ENCODE data around the gene RIN3.

The RIN3 gene

GRCh38 chr14:92654239-92654901 lies 140.8 kb downstream of the RIN3 start:
- DNase-seq (ENCODE audit: low read depth): no peak
- TF ChIP-seq, protein P1, sequence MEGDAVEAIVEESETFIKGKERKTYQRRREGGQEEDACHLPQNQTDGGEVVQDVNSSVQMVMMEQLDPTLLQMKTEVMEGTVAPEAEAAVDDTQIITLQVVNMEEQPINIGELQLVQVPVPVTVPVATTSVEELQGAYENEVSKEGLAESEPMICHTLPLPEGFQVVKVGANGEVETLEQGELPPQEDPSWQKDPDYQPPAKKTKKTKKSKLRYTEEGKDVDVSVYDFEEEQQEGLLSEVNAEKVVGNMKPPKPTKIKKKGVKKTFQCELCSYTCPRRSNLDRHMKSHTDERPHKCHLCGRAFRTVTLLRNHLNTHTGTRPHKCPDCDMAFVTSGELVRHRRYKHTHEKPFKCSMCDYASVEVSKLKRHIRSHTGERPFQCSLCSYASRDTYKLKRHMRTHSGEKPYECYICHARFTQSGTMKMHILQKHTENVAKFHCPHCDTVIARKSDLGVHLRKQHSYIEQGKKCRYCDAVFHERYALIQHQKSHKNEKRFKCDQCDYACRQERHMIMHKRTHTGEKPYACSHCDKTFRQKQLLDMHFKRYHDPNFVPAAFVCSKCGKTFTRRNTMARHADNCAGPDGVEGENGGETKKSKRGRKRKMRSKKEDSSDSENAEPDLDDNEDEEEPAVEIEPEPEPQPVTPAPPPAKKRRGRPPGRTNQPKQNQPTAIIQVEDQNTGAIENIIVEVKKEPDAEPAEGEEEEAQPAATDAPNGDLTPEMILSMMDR (IDR thresholded peaks at IDR 0.05; ENCODE audit: low read depth, low read length, missing control alignments): no peak
- H3K4me3 ChIP-seq (ENCODE audit: low read depth, low read length): no peak overlapping the region
- in situ Hi-C loops (cut with HindIII; ENCODE audit: low sequenced_read_pairs): loop anchor here (5.0 kb wide), 1 partner anchor 92 kb away; no protein-coding TSS in a partner anchor

DNA sequence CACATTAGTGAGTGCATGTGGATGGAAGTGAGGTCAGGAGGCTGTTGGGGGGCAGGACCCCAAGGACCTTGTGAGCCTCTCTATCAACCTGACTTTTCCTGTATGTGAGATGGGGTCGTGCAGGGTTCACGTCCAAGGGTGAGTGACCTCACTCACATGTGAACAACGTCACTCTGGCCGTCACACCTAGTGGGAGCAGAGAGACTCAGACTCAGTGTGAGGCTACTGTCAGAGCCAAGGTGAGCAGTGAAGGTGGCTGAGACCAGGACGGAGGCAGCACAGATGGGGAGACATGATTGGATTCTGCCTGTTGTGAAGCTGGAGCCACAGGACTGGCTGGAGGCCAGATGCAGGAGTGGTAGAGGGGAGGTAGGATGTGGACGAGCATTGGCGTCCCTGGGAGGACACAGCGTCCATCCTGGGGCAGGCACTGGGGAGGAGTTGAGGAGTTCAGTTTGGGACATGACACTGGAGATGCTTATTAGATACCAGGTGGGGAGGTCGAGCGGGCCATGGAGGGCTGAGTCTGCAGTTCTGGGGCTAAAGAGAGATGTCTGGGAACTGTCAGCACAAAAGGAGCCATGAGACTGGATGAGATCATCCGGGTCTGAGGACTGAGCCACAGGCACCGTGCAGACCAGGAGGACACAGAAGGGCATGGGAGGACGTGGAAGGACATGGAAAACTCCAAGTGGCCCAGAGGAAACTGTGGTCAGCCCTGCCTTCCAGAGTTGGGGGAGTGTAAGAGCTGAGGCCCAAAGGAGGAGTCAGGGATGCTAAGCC lies 142.0 kb downstream of the RIN3 start:
- no peak overlapping the region for H3K4me3 ChIP-seq (ENCODE audit: low read depth, low read length)
- DNase-seq (ENCODE audit: low read depth): no peak
- in situ Hi-C loops (cut with HindIII; ENCODE audit: low sequenced_read_pairs): no loop called here
- TF ChIP-seq, protein P1 (IDR thresholded peaks at IDR 0.05; ENCODE audit: low read depth, low read length, missing control alignments): no peak

GRCh38 chr14:92656306-92657081 lies 142.9 kb downstream of the RIN3 start:
- H3K4me3 ChIP-seq (ENCODE audit: low read depth, low read length): no peak overlapping the region
- DNase-seq (ENCODE audit: low read depth): no peak
- in situ Hi-C loops (cut with HindIII; ENCODE audit: low sequenced_read_pairs): no loop called here
- TF ChIP-seq, protein P1 (IDR thresholded peaks at IDR 0.05; ENCODE audit: low read depth, low read length, missing control alignments): no peak

- TF ChIP-seq, protein P1 (IDR thresholded peaks at IDR 0.05; ENCODE audit: low read depth, low read length, missing control alignments): no peak
- no peak for DNase-seq (ENCODE audit: low read depth)
- in situ Hi-C loops (cut with HindIII; ENCODE audit: low sequenced_read_pairs): no loop called here
- H3K4me3 ChIP-seq (ENCODE audit: low read depth, low read length): no peak overlapping the region
Observed at GRCh38 chr14:92657457-92658142, 144.0 kb downstream of the RIN3 start.

- in situ Hi-C loops (cut with HindIII; ENCODE audit: low sequenced_read_pairs): no loop called here
- TF ChIP-seq, protein P1 (IDR thresholded peaks at IDR 0.05; ENCODE audit: low read depth, low read length, missing control alignments): no peak
- no peak overlapping the region for H3K4me3 ChIP-seq (ENCODE audit: low read depth, low read length)
- no peak for DNase-seq (ENCODE audit: low read depth)
Observed at GRCh38 chr14:92658160-92658559, 144.6 kb downstream of the RIN3 start.

GRCh38 chr14:92658684-92659083 lies 145.1 kb downstream of the RIN3 start:
- DNase-seq (ENCODE audit: low read depth): no peak
- TF ChIP-seq, protein P1 (IDR thresholded peaks at IDR 0.05; ENCODE audit: low read depth, low read length, missing control alignments): no peak
- no peak overlapping the region for H3K4me3 ChIP-seq (ENCODE audit: low read depth, low read length)
- in situ Hi-C loops (cut with HindIII; ENCODE audit: low sequenced_read_pairs): no loop called here

All from astrocyte of the cerebellum (primary cell).